Ureter (tissue), 1 donor: Measurements from ENCODE around the gene RAB11FIP3. TPM values are rescaled to one million over a fixed set of nuclear protein-coding genes. Genes with fewer than 3 reads are reported as not detected.
"Not testable (repeated sequence)": the region's sequence is repeated elsewhere in the genome, so short reads cannot be mapped to it uniquely, and the experiment has no call there.

Experiments
- DNase-seq: peaks from one replicate; pipeline ENCODE4 v3.0.0-alpha.2; 2020; ENCODE audit warnings: low spot score
- total RNA-seq: library from RNA; stranded (reverse); gene quantifications from one replicate; pipeline ENCODE4 v1.2.4, GENCODE V29; 2023
- donor health status: DM: yes; HTN: yes; CAD: no.

Gene RAB11FIP3
- total RNA-seq, 1 donor from 2014 or later: 42.0 TPM

- DNase-seq: no peak
These were observed 66.9 kb downstream of the RAB11FIP3 start for GRCh38 chr16:492211-492875.

GRCh38 chr16:494676-495075 is 69.2 kb downstream of the RAB11FIP3 start:
- DNase-seq: not testable (repeated sequence)

- DNase-seq: no peak
These were observed 69.8 kb downstream of the RAB11FIP3 start for GRCh38 chr16:495127-495748.

GRCh38 chr16:496097-496886 is 70.8 kb downstream of the RAB11FIP3 start:
- DNase-seq: no peak

GRCh38 chr16:497258-497657 is 71.8 kb downstream of the RAB11FIP3 start:
- no peak for DNase-seq

- no peak for DNase-seq
These were observed 74.5 kb downstream of the RAB11FIP3 start for GRCh38 chr16:499924-500323.

- DNase-seq: no peak
These were observed 75.3 kb downstream of the RAB11FIP3 start for GRCh38 chr16:500709-501108.

GRCh38 chr16:502179-502943 is 76.9 kb downstream of the RAB11FIP3 start:
- DNase-seq: no peak

GRCh38 chr16:503150-504071 is 78.0 kb downstream of the RAB11FIP3 start:
- no peak for DNase-seq

GRCh38 chr16:505479-506245 is 80.2 kb downstream of the RAB11FIP3 start:
- no peak for DNase-seq

GRCh38 chr16:506246-506546 is 80.7 kb downstream of the RAB11FIP3 start:
- DNase-seq: no peak

GRCh38 chr16:507527-507926 is 82.1 kb downstream of the RAB11FIP3 start:
- not testable (repeated sequence) for DNase-seq

- no peak for DNase-seq
These were observed 82.5 kb downstream of the RAB11FIP3 start for GRCh38 chr16:507996-508395.

- no peak for DNase-seq
These were observed 83.7 kb downstream of the RAB11FIP3 start for GRCh38 chr16:508884-509736.

- no peak for DNase-seq
These were observed 84.8 kb downstream of the RAB11FIP3 start for GRCh38 chr16:510066-510825.

- DNase-seq: no peak
These were observed 87.4 kb downstream of the RAB11FIP3 start for GRCh38 chr16:512802-513201.

GRCh38 chr16:513950-514349 is 88.5 kb downstream of the RAB11FIP3 start:
- no peak for DNase-seq

GRCh38 chr16:515175-515938 is 89.9 kb downstream of the RAB11FIP3 start:
- DNase-seq: no peak
